Mesenchymal stem cell (in vitro differentiated cells and primary cell): Measurements from ENCODE around the gene C11orf68.

Experiments
- DNase-seq: peaks from one replicate; pipeline ENCODE4 v3.0.0-alpha.2; 2013
- H2AFZ ChIP-seq: one replicate; pipeline ENCODE4 v1.6.1; 2013; ENCODE audit warnings: low read depth, mild to moderate bottlenecking, control low read depth, inconsistent platforms, low read length, moderate library complexity
- H2AK5ac ChIP-seq: 2 replicates; pipeline ENCODE4 v1.6.1; 2013; ENCODE audit warnings: low read length, moderate library complexity, mild to moderate bottlenecking, inconsistent platforms; ENCODE audit not compliant: severe bottlenecking
- H2BK120ac ChIP-seq: one replicate; pipeline ENCODE4 v1.6.1; 2013; ENCODE audit warnings: low read depth, mild to moderate bottlenecking, inconsistent platforms, low read length, moderate library complexity
- H2BK12ac ChIP-seq, 2 experiments: one replicate each; pipeline ENCODE4 v1.6.1; 2013; ENCODE audit warnings: inconsistent platforms in 2 of 2, low read length in 2 of 2, mild to moderate bottlenecking in 2 of 2, moderate library complexity in 2 of 2, control low read depth in 1 of 2
- H2BK15ac ChIP-seq: one replicate; pipeline ENCODE4 v1.6.1; 2013; ENCODE audit warnings: mild to moderate bottlenecking, low read depth, inconsistent platforms; ENCODE audit not compliant: poor library complexity, severe bottlenecking
- H2BK5ac ChIP-seq: 2 replicates; pipeline ENCODE4 v1.6.1; 2013; ENCODE audit warnings: low read depth, mild to moderate bottlenecking, low read length, control low read depth, inconsistent platforms; ENCODE audit not compliant: poor library complexity, severe bottlenecking
- H3K14ac ChIP-seq, 2 experiments: one replicate each; pipeline ENCODE4 v1.6.1; 2013; ENCODE audit warnings: inconsistent platforms in 2 of 2, low read length in 2 of 2, control low read depth in 1 of 2, mild to moderate bottlenecking in 1 of 2, moderate library complexity in 1 of 2
- H3K18ac ChIP-seq, 2 experiments: one replicate each; pipeline ENCODE4 v1.6.1; 2013; ENCODE audit warnings: inconsistent platforms in 2 of 2, low read length in 2 of 2, control low read depth in 1 of 2, low read depth in 1 of 2, mild to moderate bottlenecking in 1 of 2
- H3K23ac ChIP-seq, 2 experiments: one replicate each; pipeline ENCODE4 v1.6.1; 2013; ENCODE audit warnings: inconsistent platforms in 2 of 2, low read length in 2 of 2, mild to moderate bottlenecking in 2 of 2, moderate library complexity in 2 of 2, control low read depth in 1 of 2
- H3K27ac ChIP-seq: 2 replicates; pipeline ENCODE4 v1.5.1; 2013; ENCODE audit warnings: mild to moderate bottlenecking, moderate library complexity, low read length, control low read depth, inconsistent platforms; ENCODE audit not compliant: poor library complexity, severe bottlenecking
- H3K27me3 ChIP-seq, 2 experiments: 2 replicates each; pipeline versions ENCODE4 v1.6.1 to v1.7.0; 2013; ENCODE audit warnings: low read length in 2 of 2, mild to moderate bottlenecking in 2 of 2, moderate library complexity in 2 of 2, control low read depth in 1 of 2, inconsistent platforms in 1 of 2; ENCODE audit not compliant: control insufficient read depth in 1 of 2, insufficient read depth in 1 of 2
- H3K36me3 ChIP-seq, 2 experiments: 2 replicates each; pipeline versions ENCODE4 v1.6.1 to v1.7.0; 2013; ENCODE audit warnings: low read length in 2 of 2, control low read depth in 1 of 2, inconsistent platforms in 1 of 2, low read depth in 1 of 2, mild to moderate bottlenecking in 1 of 2; ENCODE audit not compliant: insufficient read depth in 2 of 2, control insufficient read depth in 1 of 2
- H3K4ac ChIP-seq, 2 experiments: one replicate each; pipeline ENCODE4 v1.6.1; 2013; ENCODE audit warnings: inconsistent platforms in 2 of 2, low read length in 2 of 2, mild to moderate bottlenecking in 2 of 2, moderate library complexity in 2 of 2, control low read depth in 1 of 2, low read depth in 1 of 2
- H3K4me1 ChIP-seq: 2 replicates; pipeline ENCODE4 v1.6.1; 2013; ENCODE audit warnings: low read depth, low read length, control low read depth; ENCODE audit not compliant: control insufficient read depth, insufficient read depth
- H3K4me2 ChIP-seq: 2 replicates; pipeline ENCODE4 v1.6.1; 2013; ENCODE audit warnings: low read length, mild to moderate bottlenecking, inconsistent platforms; ENCODE audit not compliant: poor library complexity, severe bottlenecking
- H3K4me3 ChIP-seq, 2 experiments: 2 replicates each; pipeline versions ENCODE4 v1.5.1 to v1.7.0; 2013; ENCODE audit warnings: low read length in 2 of 2, mild to moderate bottlenecking in 2 of 2, control low read depth in 1 of 2, low read depth in 1 of 2; ENCODE audit not compliant: insufficient read depth in 1 of 2
- H3K79me1 ChIP-seq: replicated peaks from 2 replicates; pipeline ENCODE4 v1.6.1; 2013; ENCODE audit warnings: mild to moderate bottlenecking, control low read depth, low read length, inconsistent platforms; ENCODE audit not compliant: poor library complexity, severe bottlenecking
- H3K9ac ChIP-seq: 2 replicates; pipeline ENCODE4 v1.7.0; 2013; ENCODE audit warnings: mild to moderate bottlenecking, low read length, moderate library complexity
- H3K9me3 ChIP-seq: 2 replicates; pipeline ENCODE4 v1.7.0; 2013; ENCODE audit warnings: mild to moderate bottlenecking, low read length; ENCODE audit not compliant: control insufficient read depth
- H4K8ac ChIP-seq: one replicate; pipeline ENCODE4 v1.6.1; 2013; ENCODE audit warnings: inconsistent platforms, mild to moderate bottlenecking, low read length, moderate library complexity
- H4K91ac ChIP-seq: one replicate; pipeline ENCODE4 v1.6.1; 2013; ENCODE audit warnings: mild to moderate bottlenecking, low read length, inconsistent platforms
- WGBS: methylation state at CpG from one replicate; pipeline ENCODE4 v1.1.7; 2013; ENCODE audit warnings: mixed read lengths; 5-methylcytosine and 5-hydroxymethylcytosine counted together

Gene C11orf68

DNA sequence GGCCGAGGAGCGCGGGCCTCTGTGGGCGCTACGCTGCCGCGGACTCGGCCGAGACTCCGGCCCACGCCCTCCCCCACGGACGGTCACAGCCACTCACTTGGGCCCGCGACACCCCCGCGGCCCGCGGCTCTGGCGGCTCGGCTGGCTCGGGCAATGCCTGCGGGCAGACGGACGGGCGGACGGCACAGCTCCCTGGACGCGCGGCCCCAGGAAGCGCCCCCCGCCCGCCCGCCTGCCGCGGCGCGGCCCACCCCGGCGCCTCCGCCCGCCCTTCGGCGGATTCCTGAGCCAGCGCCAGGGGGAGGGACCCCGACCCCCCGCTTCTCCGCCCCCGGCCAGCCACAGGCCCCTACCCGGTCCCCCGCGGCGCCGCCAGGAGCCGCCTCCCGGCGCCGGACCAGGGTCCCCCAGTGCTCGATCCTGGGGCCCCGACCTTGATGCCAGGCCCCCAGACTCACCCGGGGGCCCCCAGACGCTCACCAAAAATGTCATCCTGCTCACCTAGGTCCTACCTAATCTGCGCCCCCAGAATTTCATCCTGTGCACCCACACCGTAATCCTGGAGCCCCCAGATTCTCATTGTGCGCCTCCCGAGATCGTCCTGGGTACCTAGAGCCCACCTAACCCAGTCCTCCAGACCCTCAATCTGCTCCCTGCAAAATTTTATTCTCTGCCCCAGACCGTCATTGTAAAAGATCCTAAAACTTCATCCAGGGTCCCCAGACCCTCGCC, 46.1 kb downstream of the C11orf68 start, which contains the start of gene EFEMP2:
TSS of gene EFEMP2 (minus strand) at position 215 of the 732 bp plus-strand sequence. CDS start 446 bp downstream, outside the sequence.
- 1% methylated on average over 47 of the region's 69 CpGs for WGBS
- peak within 1 kb of the TSS; percentile 94 for H3K9ac ChIP-seq
- peaks cover 33 to 34% of the 10 kb centered on the region in 2 experiments for H3K36me3 ChIP-seq
- H3K27me3 ChIP-seq = no peaks in the 10 kb centered on the region
- peak within 1 kb of the TSS; percentile 84 for H3K27ac ChIP-seq
- H3K4me1 ChIP-seq = peaks cover 32% of the 10 kb centered on the region
- H2BK120ac ChIP-seq = peak within 1 kb of the TSS; percentile 91
- peak; percentile 49 for DNase-seq
- peak within 1 kb of the TSS; percentile 96 for H4K8ac ChIP-seq
- peak within 1 kb of the TSS; percentile 88 to 91 for H3K4me3 ChIP-seq
- H3K14ac ChIP-seq = peak within 1 kb of the TSS; percentile 87 to 95
- peak within 1 kb of the TSS; percentile 97 for H3K4me2 ChIP-seq
- peak within 1 kb of the TSS; percentile 36 for H2BK5ac ChIP-seq
- peak within 1 kb of the TSS; percentile 97 to 98 for H3K18ac ChIP-seq
- peak within 1 kb of the TSS; percentile 82 to 97 for H2BK12ac ChIP-seq
- no peaks in the 10 kb centered on the region for H3K9me3 ChIP-seq
- H3K79me1 ChIP-seq = peaks cover 12% of the 10 kb centered on the region
- peak within 1 kb of the TSS; percentile 96 to 98 for H3K4ac ChIP-seq
- H2AK5ac ChIP-seq = peak within 1 kb of the TSS; percentile 85
- H3K23ac ChIP-seq = peak within 1 kb of the TSS in 1 of 2 experiments; percentile 74
- H2AFZ ChIP-seq = peak within 1 kb of the TSS; percentile 84
- peak within 1 kb of the TSS; percentile 97 for H4K91ac ChIP-seq
- H2BK15ac ChIP-seq = peak within 1 kb of the TSS; percentile 98

DNA sequence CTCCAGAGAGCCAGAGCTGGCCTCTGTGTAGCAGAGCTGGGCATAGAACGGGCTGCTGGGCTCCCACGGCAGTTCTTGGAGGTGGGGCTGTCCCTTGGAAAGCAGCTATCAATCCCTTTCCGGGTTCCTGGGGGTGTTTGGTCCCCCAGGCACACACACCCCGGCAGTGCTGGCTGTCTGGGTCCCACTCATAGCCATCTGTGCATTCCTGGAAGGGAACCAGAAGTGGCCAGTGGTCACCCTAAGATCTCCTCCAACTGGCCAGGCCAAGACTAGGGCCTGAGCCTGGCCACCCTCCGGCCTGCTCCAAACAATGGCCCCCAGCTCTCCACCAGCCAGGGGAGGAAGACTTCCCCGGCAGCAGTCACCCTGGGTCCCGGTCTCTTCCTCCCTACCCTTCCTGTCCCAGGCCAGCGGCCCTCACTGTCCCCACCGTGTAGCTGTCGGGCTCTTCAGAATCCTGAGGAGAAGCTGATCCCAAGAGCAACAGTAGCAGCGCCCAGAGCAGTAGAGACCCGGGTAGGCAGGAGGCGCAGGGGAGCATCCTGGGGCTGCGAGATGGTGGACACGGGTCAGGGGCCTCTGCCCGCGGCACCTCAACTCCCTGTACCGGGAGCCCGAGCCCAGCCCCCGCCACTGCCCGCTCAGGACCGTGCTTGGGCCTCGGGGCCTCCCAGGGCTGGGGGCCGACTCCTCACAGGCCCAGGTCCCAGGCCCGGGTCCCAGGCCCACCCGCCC, 46.9 kb downstream of the C11orf68 start:
- Histone ChIP-seq H3K14ac (peak overlapping the region; percentile 37 to 95), H4K8ac (peak overlapping the region; percentile 86), H3K4me1 (peaks cover 32% of the 10 kb centered on the region), H3K27ac (peak overlapping the region; percentile 84), H2BK120ac (peak overlapping the region; percentile 91), H3K23ac (peak overlapping the region in 1 of 2 experiments; percentile 66), H3K27me3 (no peaks in the 10 kb centered on the region), H3K79me1 (peaks cover 12% of the 10 kb centered on the region), H3K18ac (peak overlapping the region; percentile 86 to 90), H2BK5ac (peak overlapping the region; percentile 36), H4K91ac (peak overlapping the region; percentile 93), H3K4ac (peak overlapping the region; percentile 91 to 96), H3K4me3 (peak overlapping the region; percentile 87 to 88), H3K4me2 (peak overlapping the region; percentile 87), H3K36me3 (peaks cover 40 to 42% of the 10 kb centered on the region in 2 experiments), H2BK15ac (peak overlapping the region; percentile 89), H2BK12ac (peak overlapping the region; percentile 35 to 80), H3K9ac (peak overlapping the region; percentile 94), H2AFZ (no peak overlapping the region), H2AK5ac (peak overlapping the region; percentile 85), H3K9me3 (no peaks in the 10 kb centered on the region)
- 23% methylated on average over 21 of the region's 26 CpGs for WGBS
- peak; percentile 64 for DNase-seq

GRCh38 chr11:65870706-65871681, 47.9 kb downstream of the C11orf68 start:
- H2BK120ac ChIP-seq = no peak overlapping the region
- H3K9ac ChIP-seq = peak overlapping the region; percentile 94
- H3K14ac ChIP-seq = no peak overlapping the region
- H3K4ac ChIP-seq = peak overlapping the region; percentile 83 to 91
- H3K4me3 ChIP-seq = peak overlapping the region; percentile 87 to 88
- H3K4me1 ChIP-seq = peaks cover 35% of the 10 kb centered on the region
- H3K27ac ChIP-seq = peak overlapping the region; percentile 84
- WGBS = 66% methylated on average over 24 of the region's 24 CpGs
- H2AK5ac ChIP-seq = peak overlapping the region; percentile 85
- H2BK12ac ChIP-seq = peak overlapping the region; percentile 44 to 46
- no peak overlapping the region for H2BK5ac ChIP-seq
- peak overlapping the region; percentile 37 for H2BK15ac ChIP-seq
- H3K27me3 ChIP-seq = no peaks in the 10 kb centered on the region
- peak overlapping the region; percentile 73 for H4K8ac ChIP-seq
- H3K18ac ChIP-seq = peak overlapping the region; percentile 49 to 90
- peak overlapping the region; percentile 93 for H4K91ac ChIP-seq
- no peaks in the 10 kb centered on the region for H3K9me3 ChIP-seq
- peaks cover 12% of the 10 kb centered on the region for H3K79me1 ChIP-seq
- DNase-seq = peak; percentile 69
- H3K4me2 ChIP-seq = peak overlapping the region; percentile 87
- H3K23ac ChIP-seq = no peak overlapping the region
- H2AFZ ChIP-seq = no peak overlapping the region
- H3K36me3 ChIP-seq = peaks cover 47 to 52% of the 10 kb centered on the region in 2 experiments
